ENCODE results near the gene STXBP6.

- TF ChIP-seq POLR2A (IDR thresholded peaks at IDR 0.05) = no peak
- no peak for TF ChIP-seq CTCF (IDR thresholded peaks at IDR 0.05 in 4 of 5, conservative IDR thresholded peaks at IDR 0.05 in 1 of 5)
Observed at GRCh38 chr14:24913021-24913420, 136.9 kb downstream of the STXBP6 start.
